Stimulated activated naive CD4-positive, alpha-beta T cell (primary cell): ENCODE data around the gene TARBP1.

Experiments used
- DNase-seq, 6 experiments: peaks; one replicate each; lab custom pipeline; 2025; lab: John Stamatoyannopoulos, UW

Gene TARBP1

GRCh38 chr1:234484218-234484617 lies 5.2 kb upstream of the TARBP1 start:
- no peak for DNase-seq

DNA sequence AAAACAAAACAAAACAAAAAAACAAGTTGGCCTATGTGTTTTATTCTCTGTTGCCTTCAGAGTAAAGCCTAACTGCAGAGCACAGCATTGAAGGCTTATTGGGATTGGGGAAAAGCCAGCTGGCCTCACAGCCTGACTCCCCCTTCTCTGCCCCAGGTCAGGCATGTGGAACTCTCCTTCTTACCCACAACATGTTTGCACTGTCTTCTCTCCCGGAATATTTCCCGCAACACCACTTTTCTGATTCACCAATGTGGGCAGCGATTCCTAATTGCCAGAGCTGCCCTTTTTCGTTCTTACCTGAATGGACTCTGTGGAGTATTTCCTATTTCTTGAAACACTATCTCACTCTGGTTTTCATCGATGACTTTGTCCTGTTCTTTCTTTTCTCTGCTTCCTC lies 2.8 kb upstream of the TARBP1 start:
- DNase-seq: no peak

- DNase-seq: no peak
Observed at GRCh38 chr1:234479866-234480265, 887 bp upstream of the TARBP1 start.

DNA sequence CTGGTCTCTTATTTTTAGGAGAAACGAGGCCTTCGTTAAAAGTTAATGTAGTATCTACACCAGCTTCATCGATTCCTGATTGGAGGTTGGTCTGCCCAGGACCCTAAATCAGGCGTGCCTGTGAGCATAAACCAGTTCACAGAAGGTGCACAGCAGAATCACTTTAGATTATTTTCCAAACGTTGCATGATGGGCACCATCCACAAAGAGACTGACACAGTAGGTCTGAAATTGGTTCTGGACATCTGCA lies 256 bp upstream of the TARBP1 start:
- DNase-seq: no peak

DNA sequence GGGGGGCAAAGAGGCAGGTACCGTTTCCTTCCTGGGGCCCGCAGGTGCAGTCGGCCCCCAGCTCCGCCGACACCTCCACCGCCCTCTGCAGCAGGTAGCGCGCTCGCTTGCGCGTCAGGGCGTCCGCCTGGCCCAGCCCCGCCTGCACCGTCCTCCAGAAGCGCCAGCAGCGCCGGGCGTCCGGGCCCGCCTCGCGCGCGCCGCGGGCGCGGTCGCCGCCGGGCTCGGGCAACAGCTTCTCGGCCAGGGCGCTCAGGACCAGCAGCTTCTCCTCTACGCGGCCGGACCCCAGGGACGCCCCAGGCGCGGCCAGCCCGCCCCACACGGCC lies 863 bp downstream of the TARBP1 start:
- peak; percentile 52 to 81 (median 65) for DNase-seq

GRCh38 chr1:234477386-234478151 lies 1.4 kb downstream of the TARBP1 start:
- DNase-seq: no peak

GRCh38 chr1:234476172-234476571 lies 2.8 kb downstream of the TARBP1 start:
- peak in 1 of 6 experiments; percentile 4 for DNase-seq

DNA sequence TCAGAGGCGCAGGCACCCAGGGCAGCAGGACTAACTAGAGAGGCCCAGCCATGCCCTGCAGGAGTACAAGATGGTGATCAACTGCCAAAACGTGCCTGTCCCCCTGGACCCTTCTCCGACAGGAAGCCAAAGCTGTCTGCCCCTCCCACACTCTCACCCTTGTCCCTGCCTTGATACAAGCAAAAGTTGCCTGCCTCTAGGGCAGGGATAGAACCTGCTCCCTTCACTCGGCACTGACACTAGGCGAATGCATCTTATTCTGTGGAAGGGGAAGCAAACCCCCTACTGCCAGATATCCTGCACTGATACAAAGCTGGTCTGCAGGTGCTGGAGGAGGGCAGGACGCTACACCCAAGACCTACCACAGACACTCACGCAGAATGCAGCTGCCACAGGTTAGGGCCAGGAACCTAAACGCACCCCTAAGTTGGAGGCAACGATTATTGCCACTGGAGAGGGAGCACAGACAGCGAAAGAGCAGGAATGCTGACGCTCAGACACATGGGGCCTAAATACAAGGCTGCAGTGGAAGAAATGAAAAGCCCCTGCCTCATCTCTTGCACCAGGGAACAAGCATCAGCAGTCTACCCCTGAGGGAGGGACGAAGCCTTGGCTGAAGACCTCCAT lies 3.7 kb downstream of the TARBP1 start:
- DNase-seq: no peak

- DNase-seq: no peak
Observed at GRCh38 chr1:234474375-234474774, 4.6 kb downstream of the TARBP1 start.

DNA sequence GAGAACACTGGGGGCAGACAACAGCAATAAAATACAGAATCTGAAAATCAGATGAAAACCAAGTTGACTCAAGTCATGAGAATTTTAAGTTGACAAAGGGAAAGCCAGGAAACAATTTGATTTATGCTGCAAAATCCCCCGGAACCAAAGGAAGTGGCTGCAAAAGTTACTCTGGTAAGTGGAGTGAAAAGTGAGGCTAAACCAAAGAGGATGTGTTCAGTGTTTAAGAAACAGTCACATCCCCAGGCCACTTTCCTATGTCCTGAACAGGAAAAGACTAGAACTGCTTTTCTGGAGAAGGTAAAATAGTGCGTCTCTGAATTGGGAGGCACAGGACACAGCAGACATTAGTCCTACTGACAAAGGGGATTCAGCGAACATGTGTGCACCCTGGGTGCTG lies 5.9 kb downstream of the TARBP1 start:
- no peak for DNase-seq

DNA sequence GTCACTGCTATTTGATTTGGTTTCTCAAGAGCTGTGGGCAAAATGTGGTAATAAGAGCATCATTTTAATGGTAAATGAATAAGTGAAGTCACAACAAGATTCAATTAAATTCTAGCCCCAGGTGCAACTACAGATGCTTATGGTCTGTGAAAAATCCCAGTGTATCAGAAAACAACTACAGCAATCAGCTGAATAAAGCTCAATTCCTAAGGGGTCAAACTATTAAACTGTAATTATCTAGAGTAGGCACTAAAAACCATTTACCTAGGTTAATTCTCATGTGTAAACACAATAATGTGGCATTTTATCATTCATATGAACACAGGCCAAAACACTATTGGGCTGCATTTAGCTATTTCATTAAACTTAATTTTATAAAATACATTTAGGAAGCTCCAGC lies 9.6 kb downstream of the TARBP1 start:
- no peak for DNase-seq

GRCh38 chr1:234468580-234468979 lies 10.4 kb downstream of the TARBP1 start:
- DNase-seq: no peak

DNA sequence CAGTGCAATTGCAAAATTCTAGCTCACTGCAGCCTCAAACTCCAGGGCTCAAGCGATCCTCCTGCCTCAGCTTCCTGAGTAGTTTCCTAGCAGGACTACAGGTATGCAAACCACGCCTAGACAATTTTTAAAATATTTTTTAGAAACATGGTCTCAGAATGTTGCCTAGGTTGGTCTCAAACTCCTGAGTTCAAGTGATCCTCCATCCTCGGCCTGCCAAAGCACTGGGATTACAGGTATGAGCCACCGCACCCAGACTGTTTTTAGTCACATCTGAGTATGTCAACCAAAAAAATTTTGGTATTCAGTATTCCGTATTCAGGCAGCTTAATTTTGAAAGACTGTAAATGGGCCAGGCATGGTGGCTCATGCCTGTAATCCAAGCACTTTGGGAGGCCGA lies 11.2 kb downstream of the TARBP1 start:
- no peak for DNase-seq

DNA sequence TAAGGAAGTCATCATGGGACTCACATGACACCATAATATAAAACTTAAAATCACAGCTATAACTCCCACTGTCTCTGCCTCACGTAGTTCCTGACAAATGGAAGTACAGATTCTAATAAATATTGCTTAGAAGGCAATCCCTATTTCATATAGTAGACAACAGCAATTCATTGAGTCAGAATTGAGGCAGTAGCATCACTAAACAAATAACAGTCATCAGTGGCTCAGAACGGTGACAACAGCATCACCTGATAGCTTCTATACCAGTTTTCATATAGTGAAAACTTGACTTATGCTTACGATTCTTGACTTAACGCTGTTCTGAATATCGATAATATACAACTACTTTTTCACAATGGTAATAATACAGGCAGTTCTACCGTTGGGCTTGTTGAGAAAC lies 12.0 kb downstream of the TARBP1 start:
- no peak for DNase-seq

GRCh38 chr1:234463749-234464148 lies 15.2 kb downstream of the TARBP1 start:
- DNase-seq: no peak

GRCh38 chr1:234460652-234461051 lies 18.3 kb downstream of the TARBP1 start:
- no peak for DNase-seq

- no peak for DNase-seq
Observed at GRCh38 chr1:234458352-234459017, 20.5 kb downstream of the TARBP1 start.

DNA sequence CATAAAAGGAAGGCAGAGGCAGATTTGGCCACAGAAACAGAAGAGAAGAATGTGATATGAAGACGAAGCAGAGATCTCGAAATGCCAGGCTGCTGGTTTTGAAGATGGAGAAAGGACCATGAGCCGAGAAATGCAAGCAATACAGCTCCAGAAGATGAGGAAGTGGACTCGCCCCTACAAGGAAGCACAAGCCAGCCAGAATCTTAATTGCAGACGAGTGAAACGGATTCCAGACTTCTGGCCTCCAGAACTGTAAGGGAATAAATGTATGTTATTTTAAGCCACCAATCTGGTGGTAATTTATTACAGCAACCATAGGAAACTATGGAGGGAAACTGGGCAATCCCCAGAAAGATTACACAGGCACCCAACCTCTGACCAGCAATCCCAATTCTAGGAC lies 24.1 kb downstream of the TARBP1 start:
- DNase-seq: no peak

DNA sequence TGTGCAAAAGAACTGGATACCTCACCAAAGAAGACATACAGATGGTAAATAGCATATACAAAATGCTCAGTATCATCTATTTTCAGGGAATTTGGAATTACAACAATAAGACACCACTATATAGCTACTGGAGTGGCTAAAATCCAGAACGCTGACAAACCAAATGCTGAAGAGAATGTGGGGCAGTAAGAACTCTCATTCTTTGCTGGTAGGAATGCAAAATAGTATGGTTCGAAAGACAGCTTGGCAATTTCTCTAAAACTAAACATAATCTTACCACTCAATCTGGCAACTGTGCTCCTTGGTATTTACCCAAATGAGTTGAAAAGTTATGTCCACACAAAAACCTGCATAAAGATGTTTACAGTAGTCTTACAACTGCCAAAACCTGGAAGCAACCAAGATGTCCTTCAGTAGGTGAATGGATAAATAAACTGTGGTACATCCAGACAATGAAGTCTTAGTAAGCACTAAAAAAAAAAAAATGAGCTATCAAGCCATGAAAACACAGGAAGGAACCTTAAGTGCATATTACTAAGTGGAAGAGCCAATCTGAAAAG lies 26.5 kb downstream of the TARBP1 start:
- DNase-seq: no peak

DNA sequence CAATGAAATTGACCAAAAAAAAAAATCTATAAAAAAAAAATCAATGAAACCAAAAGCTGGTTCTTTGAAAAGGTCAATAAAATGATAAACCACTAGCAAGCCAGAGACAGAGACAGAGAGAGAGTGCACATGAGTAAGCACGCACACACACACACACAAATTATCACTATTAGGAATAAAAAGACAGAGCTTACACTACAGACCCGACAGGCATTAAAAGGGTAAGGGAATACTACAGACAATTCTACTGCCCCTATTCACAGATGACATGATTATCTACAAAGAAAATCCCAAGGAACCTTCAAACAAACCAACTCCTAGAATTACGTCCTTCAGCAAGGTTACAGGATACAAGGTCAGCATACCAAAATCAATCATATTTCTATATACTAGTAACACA lies 38.6 kb downstream of the TARBP1 start:
- no peak for DNase-seq

GRCh38 chr1:234438579-234438978 lies 40.4 kb downstream of the TARBP1 start:
- DNase-seq: no peak

- no peak for DNase-seq
Observed at GRCh38 chr1:234437423-234438171, 41.4 kb downstream of the TARBP1 start.

- DNase-seq: no peak
Observed at GRCh38 chr1:234435620-234436019, 43.4 kb downstream of the TARBP1 start.
